HG03521 (cell line): ENCODE results near the gene PTGDR2.

Experiments
- ATAC-seq: cut with Tn5 transposase; IDR thresholded peaks from one replicate; pipeline ENCODE4 v1.9.1; 2021; ENCODE audit warnings: mild to moderate bottlenecking, moderate library complexity; ENCODE audit not compliant: unreplicated experiment

PTGDR2 gene

DNA sequence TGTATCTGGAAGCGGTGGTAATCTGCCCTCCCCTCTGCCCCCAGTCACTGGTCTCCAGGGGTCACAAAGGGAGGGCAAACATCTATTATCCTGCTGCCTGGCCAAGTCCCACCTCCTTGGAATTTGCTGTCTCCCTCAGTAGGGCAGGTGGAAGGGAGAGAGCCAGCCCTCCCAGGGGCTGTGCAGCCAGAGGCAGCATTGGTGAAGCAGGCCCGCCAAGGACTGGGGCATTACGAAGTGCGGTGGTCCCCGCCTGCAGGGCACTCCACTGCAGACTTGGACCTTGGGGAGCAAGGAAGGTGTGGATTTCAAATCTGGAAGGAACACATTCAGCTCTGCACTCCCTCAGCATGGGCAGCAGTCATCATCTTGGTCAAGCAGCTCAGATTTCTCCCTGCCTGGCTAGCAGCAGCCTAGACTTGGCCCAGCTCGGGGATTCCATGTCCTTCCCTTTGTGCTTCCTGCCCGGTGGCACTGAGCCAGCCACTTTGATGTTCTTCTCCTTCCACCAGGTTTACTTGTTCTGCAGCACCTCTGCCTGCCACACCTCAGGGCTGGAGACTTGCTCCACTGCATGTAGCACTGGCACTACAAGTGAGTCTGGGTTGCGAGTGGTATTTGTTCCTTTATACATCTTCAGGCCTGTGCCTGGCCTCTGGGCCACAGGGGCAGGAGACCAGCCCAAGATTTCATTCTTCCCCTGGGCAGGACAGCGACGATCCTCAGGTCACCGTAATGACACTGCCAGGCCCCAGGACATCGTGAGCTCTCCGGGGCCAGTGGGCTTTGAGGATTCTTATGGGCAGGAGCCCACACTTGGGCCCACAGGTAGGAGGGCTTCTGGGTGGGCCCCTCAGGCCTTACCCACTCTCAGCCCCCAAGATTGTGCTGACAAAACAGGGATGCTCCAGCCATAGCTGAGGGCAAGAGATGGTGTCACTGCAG, 18.9 kb upstream of the PTGDR2 start:
- ATAC-seq = no peak

DNA sequence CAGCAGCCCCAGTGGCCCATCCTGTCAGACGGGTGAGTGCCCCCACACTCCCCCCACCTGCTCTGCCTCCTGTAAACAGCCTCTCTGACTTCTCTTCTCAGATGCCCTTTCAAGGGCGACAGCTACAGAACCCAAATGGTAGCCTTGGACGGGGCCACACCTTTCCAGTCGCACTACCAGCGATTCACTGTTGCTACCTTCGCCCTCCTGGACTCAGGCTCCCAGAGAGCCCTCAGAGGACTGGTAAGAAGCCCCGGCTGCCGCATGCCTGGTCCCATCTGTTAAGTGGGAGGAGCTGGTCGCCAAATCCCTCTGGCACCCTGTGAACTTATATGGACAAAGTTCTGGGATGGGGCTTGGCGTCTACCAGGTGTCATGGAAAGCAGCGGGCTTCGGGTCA, 17.8 kb upstream of the PTGDR2 start:
- no peak for ATAC-seq

GRCh38 chr11:60872961-60873524, 17.3 kb upstream of the PTGDR2 start:
- no peak for ATAC-seq

DNA sequence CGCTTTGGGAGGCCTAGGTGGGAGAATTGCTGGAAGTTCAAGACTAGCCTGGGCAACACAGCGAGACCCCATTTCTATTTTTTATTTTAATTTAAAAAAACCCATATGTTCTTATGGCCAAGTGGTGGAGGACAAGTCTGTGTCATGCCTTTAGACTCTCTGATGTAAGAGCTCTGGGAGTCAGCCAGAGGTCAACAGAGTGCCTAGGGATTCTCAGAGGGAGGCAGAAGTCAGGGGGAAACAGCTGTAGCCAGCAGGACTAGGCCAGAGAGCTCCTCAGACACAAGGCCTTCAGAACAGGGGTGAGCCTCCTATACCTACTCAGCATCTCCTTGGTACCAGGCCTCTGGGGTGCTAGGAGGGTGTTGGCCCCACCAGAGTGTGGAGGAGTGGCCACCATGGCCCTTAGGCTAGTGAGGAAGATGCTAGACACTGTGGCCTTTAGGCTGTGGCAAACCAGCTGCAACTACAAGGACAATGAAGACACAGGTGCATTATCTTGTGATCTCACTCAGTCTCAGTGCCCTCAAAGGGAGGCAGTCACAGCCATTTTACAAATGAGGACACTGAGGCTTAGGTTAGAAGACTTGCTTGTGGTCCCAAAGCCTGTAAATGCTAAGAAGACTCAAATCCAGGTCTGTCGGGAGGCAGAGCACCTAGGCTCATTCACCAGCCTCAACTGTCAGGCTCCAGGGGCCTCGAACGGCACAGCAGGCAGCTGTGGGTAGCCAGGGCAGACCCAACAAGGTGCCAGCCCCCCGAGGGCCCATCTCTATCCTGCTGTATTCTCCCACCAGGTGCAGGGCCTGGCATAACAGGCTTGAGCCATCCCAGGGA, 16.6 kb upstream of the PTGDR2 start:
- ATAC-seq = no peak

GRCh38 chr11:60871378-60872061, 15.8 kb upstream of the PTGDR2 start:
- no peak for ATAC-seq

DNA sequence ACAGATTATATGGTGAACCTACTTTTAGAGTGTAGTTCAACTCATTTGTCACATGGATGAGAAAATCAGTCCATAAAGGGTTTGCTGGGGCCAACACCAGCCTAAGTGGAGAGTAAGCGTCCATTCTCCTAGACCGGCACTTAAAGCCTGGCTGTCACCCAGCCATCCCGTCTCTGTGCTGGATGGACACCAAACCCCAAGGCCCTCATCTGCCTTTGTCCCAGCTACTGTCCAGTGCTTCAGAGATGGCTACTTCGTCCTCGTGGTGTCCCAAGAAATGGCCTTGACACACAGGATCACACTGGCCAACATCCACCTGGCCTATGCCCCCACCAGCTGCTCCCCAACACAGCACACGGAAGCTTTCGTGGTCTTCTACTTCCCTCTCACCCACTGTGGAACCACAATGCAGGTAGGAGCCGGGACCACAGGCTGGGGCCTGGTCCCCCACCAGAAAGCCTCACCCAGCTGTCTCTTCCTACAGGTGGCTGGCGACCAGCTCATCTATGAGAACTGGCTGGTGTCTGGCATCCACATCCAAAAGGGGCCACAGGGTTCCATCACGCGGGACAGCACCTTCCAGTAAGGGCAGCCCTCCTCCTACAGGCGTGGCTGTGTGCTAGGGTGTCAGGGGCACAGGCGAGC, 15.1 kb upstream of the PTGDR2 start:
- ATAC-seq = no peak

- no peak for ATAC-seq
Observed at GRCh38 chr11:60870276-60870675, 14.5 kb upstream of the PTGDR2 start.

DNA sequence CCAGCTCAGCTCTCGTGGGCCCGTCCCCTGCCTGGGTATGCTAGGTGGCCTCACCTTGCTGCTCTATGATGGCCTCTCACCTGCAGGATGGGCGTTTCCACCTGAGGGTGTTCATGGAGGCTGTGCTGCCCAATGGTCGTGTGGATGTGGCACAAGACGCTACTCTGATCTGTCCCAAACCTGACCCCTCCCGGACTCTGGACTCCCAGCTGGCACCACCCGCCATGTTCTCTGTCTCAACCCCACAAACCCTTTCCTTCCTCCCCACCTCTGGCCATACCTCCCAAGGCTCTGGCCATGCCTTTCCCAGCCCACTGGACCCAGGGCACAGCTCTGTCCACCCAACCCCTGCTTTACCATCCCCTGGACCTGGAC, 13.7 kb upstream of the PTGDR2 start:
- ATAC-seq = no peak

- no peak for ATAC-seq
Observed at GRCh38 chr11:60868682-60869450, 13.1 kb upstream of the PTGDR2 start.

DNA sequence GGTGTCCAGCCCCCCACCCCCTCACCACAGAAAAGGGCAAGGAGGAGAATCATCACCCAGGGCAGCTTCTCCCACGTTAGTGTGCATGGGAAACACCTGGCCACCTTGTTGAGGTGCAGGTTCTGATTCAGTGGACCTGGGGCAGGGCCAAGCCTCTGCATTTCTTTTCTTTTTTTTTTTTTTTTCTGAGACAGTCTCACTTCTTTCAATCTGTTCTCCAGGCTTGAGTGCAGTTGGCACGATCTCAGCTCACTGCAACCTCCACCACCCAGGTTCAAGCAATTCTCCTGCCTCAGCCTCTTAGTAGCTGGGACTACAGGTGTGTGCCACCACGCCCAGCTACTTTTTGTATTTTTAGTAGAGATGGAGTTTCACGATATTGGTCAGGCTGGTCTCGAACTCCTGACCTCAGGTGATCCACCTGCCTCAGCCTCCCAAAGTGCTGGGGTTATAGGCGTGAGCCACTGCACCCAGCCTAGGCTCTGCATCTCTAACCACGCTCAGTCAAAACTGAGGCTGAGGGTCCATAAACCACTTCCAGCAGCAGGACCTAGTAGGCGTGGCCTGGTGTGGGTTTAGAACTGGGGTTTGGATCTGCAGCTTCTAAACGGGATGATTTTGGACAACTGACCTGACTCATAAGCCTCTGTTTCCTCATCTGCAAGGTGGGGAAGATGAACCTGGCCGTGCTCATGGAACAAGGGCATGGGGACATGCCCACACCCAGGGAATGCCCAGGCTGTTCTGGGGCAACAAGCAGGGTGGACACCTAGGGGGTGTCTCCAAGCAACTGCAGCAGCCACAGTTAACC, 12.3 kb upstream of the PTGDR2 start:
- no peak for ATAC-seq

DNA sequence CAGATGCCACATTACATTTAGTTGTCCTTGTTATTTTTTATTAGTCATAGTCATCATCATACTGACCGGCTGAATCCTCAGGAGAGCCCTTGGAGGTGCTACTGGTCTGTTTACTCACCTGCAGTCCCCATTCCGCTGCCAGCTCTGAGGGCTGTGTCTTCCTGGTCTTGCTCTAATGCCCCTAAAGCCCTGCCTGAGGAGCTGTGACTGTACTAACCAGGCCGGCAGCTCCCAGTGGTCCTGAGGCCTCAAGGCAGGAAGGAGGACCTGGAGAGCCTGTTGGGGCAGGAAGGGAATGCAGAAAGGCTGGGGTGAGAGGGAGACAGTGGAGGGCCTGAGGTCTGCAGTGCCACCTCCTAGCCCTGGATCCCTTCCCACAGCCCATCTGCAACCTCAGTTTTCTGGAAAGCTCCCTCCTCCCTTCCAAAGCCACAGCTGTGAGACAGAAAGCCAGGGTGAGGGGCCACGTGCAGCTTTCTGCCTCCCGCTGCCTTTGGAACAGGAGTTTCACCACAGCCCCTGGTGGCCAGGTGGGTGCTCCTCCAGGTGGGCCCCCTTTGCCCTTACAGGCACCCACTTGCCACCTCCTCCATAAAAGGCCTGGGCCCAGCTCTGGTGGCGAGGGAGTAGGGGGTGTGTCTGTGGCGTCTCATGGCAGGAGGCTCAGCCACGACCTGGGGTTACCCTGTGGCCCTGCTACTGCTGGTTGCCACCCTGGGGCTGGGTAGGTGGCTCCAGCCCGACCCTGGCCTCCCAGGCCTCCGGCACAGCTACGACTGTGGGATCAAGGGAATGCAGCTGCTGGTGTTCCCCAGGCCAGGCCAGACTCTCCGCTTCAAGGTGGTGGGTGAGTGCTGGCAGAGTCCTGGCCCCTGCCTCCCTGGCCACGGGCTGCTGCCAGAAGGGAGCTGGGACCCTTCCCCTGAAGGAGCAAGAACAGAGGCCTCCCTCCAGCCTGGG, 11.4 kb upstream of the PTGDR2 start, which contains the start of gene ZP1:
Gene ZP1 (plus strand): TSS at position 632 of the 960 bp plus-strand sequence. CDS start 20 bp downstream, at position 652.
- ATAC-seq = no peak

GRCh38 chr11:60864856-60865513, 9.2 kb upstream of the PTGDR2 start:
- ATAC-seq = no peak

GRCh38 chr11:60863550-60864521, 8.1 kb upstream of the PTGDR2 start:
- no peak for ATAC-seq

DNA sequence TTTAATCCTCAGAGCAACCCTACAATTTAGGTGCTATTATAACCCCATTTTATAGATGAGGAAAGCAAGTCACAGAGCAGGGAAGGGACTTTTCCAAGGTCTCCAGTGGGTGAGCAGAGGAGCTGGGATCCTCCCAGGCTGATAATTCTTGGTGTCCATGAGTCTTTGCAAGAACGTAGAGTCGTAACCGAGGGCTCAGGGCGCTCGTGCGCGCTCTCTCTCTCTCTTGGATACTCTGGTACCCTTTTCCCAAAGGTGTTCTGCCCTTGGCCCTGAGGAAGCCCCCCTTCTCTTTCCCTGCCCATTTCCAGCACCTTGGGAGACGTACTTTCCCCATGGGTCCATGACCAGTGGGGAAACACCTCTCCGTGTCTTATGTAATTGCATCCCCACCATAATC, 6.4 kb upstream of the PTGDR2 start:
- no peak for ATAC-seq

- no peak for ATAC-seq
Observed at GRCh38 chr11:60860943-60861342, 5.2 kb upstream of the PTGDR2 start.
